ENCODE data around the gene FAM200A. TPM values are rescaled to one million over a fixed set of nuclear protein-coding genes. Genes with fewer than 3 reads are reported as not detected.

The FAM200A gene
- total and polyA plus RNA-seq, 2 of the 13 experiments (the other 11 are each of a cell fraction or from before 2014, with no cell fraction given), result 4.7 to 6.3 TPM

GRCh38 chr7:99551767-99552463 is at the start of gene FAM200A (continued):
- TF ChIP-seq ZBTB4 (CRISPR knock-in tag; IDR thresholded peaks at IDR 0.05; ENCODE audit: borderline replicate concordance) (0 out of 2 replicates have a peak, but pooled peaks have one; percentile 43), UBTF (CRISPR knock-in tag; IDR thresholded peaks at IDR 0.05) (peak; percentile 69), IKZF1 (IDR thresholded peaks at IDR 0.05) (no peak), ZNF792 (CRISPR knock-in tag; IDR thresholded peaks at IDR 0.05) (peak; percentile 81; the same call in 1 of the 2 replicates), ZNF124 (CRISPR knock-in tag; IDR thresholded peaks at IDR 0.05) (0 out of 2 replicates have a peak, but pooled peaks have one; percentile 40), SIN3B (IDR thresholded peaks at IDR 0.05; ENCODE audit: low read length) (peak; percentile 71; the same call in 1 of the 2 replicates), FOXA3 (CRISPR knock-in tag; IDR thresholded peaks at IDR 0.05) (peak; percentile 56), HOXA5 (CRISPR knock-in tag; IDR thresholded peaks at IDR 0.05) (0 out of 2 replicates have a peak, but pooled peaks have one; percentile 62), PHF21A (CRISPR knock-in tag; IDR thresholded peaks at IDR 0.05) (peak; percentile 55; the same call in 1 of the 2 replicates), KDM1A (CRISPR knock-in tag; IDR thresholded peaks at IDR 0.05) (peak; percentile 32; the same call in 1 of the 2 replicates), ZNF138 (CRISPR knock-in tag; IDR thresholded peaks at IDR 0.05; ENCODE audit: low read depth) (no peak), U2AF1 (optimal IDR thresholded peaks at IDR 0.05; ENCODE audit: low read depth, low read length) (peak; percentile 74), ZNF225 (CRISPR knock-in tag; IDR thresholded peaks at IDR 0.05) (peak; percentile 84), CBX5 (CRISPR knock-in tag; IDR thresholded peaks at IDR 0.05; ENCODE audit: borderline replicate concordance) (peak; percentile 55; the same call in 1 of the 2 replicates), KLF13 (CRISPR knock-in tag; IDR thresholded peaks at IDR 0.05) (peak; percentile 38; the same call in 1 of the 2 replicates)

Data from HepG2 (cell line).